Spleen (tissue), 7 donors: ENCODE data around the gene KRTAP4-4.

Experiments used
- CTCF ChIP-seq, 11 experiments: fragments of 200-600 bp in 7 of 11; fragments of 450-650 bp in 4 of 11; sonication (generic) in 4 of 11; IDR thresholded peaks in 8 of 11; conservative IDR thresholded peaks in 3 of 11; 1 replicate in 7 of 11; 2 replicates in 4 of 11; pipeline versions ENCODE4 v1.4.0 to v1.8.0; 2016 to 2021; ENCODE audit warnings: antibody characterized with exemption in 11 of 11, inconsistent platforms in 4 of 11, mild to moderate bottlenecking in 1 of 11
- POLR2A ChIP-seq, 3 donors: fragments of 450-650 bp; IDR thresholded peaks; one replicate each; pipeline ENCODE4 v1.5.1; 2017; ENCODE audit warnings: antibody characterized with exemption in 3 of 3, mild to moderate bottlenecking in 1 of 3
- POLR2AphosphoS5 ChIP-seq, 3 donors: sonication (generic); formaldehyde crosslinking; IDR thresholded peaks; one replicate each; pipeline ENCODE4 v1.5.1; 2017; ENCODE audit warnings: antibody characterized with exemption in 3 of 3
- donor health status: DM: no; HTN: no; CAD: no; lungs with moderate emphysema.
- donor health status: DM: no; HTN: no; CAD: no.
- donor health status: DM: no; HTN: no; CAD: no.

GRCh38 chr17:41150026-41150425 is 10.5 kb downstream of the KRTAP4-4 start:
- no peak for TF ChIP-seq CTCF (IDR thresholded peaks at IDR 0.05 in 8 of 11, conservative IDR thresholded peaks at IDR 0.05 in 3 of 11)
- TF ChIP-seq POLR2AphosphoS5 (IDR thresholded peaks at IDR 0.05): no peak
- no peak for TF ChIP-seq POLR2A (IDR thresholded peaks at IDR 0.05)
